AG04450 (cell line): ENCODE measurements around the gene CBX2. TPM values are rescaled to one million over a fixed set of nuclear protein-coding genes. Genes with fewer than 3 reads are reported as not detected.

Source experiments
- CTCF ChIA-PET: fragments of 300-600, 350-600 bp; formaldehyde crosslinking; extraction: SDS; loops from one replicate; lab custom pipeline; 2022; ENCODE audit warnings: antibody characterized with exemption, inconsistent platforms; lab: Charles Lee
- POLR2A ChIA-PET: fragments of 350-600 bp; formaldehyde crosslinking; extraction: SDS; loops from one replicate; lab custom pipeline; 2021; ENCODE audit warnings: antibody characterized with exemption, inconsistent platforms; lab: Yijun Ruan, JAX
- DNase-seq: peaks from one replicate; pipeline ENCODE4 v3.0.0-alpha.2; 2011; ENCODE audit warnings: low read depth, low spot score
- H3K27ac ChIP-seq: one replicate; pipeline ENCODE4 v1.5.1; 2012; ENCODE audit warnings: low read depth, low read length, control low read depth
- H3K27me3 ChIP-seq: one replicate; pipeline ENCODE4 v1.6.0; 2012; ENCODE audit warnings: low read length; ENCODE audit not compliant: control insufficient read depth, insufficient read depth
- H3K4me3 ChIP-seq: 2 replicates; pipeline ENCODE4 v1.5.1; 2011; ENCODE audit warnings: mild to moderate bottlenecking, low read depth, low read length, control low read depth
- H3K9me3 ChIP-seq: 2 replicates; pipeline ENCODE4 v1.5.1; 2012; ENCODE audit warnings: low read length; ENCODE audit not compliant: control insufficient read depth, insufficient read depth
- CTCF ChIP-seq: IDR thresholded peaks from 2 replicates; pipeline ENCODE4 v1.5.1; 2011; ENCODE audit warnings: low read depth, low read length, control low read depth, inconsistent platforms
- polyA plus RNA-seq: library from polyadenylated mRNA; depleted of rRNA; stranded (reverse); fragments of >200 nt; gene quantifications from 2 replicates; pipeline ENCODE4 v1.2.3, GENCODE V29; 2011

Gene CBX2
- polyA plus RNA-seq, 1 experiment = 2.3 TPM

DNA sequence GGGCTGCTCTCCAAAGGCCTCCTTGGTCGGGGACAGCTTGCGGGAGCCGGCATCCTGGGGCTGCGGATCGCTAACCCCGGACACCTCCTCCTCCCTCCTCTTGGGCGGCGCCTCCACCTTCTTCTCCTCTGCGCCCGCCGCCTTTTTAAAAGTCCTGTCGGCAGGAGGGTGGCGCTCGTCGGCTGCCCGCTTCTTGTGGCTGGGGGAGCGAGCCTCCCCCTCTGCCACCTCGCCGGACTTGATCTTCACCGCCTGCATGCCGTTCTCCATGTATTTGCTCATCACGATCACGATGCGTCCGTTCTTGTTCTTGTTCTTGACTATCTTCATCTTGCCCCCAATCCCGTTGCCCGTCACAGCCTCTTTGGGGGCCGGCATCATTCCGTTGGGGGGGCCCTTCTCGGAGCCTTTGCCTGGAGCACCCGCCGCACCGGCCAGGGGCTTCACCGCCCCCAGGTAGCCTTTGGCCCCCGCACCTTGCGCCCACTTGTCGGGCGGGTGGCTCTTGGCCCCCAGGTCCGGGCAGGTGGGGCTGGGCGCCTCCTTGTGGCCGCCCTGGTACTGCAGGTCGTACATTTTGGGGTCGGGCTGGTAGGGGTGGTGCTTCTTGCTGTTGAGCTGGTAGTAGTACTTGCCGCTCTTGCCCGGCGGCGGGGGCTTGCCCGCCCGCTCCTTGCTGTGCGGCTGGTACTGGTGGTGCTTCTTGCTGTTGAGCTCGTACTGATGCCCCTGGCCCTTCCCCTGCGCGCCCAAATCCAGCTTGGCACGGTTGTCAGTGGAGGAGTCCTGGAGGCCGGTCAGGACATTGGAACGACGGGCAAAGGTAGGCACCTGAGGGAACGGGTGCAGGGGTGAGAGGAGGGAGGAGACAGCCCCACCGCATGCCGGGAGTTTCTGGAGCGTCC, 56.9 kb downstream of the CBX2 start:
- Histone ChIP-seq H3K9me3 (peaks cover 6% of the 10 kb centered on the region; the same call in 1 of the 2 replicates), H3K27me3 (peaks cover under 1% of the 10 kb centered on the region), H3K4me3 (no peak overlapping the region), H3K27ac (no peak overlapping the region)
- peak; percentile 67 for TF ChIP-seq CTCF
- POLR2A ChIA-PET = no interaction called here
- CTCF ChIA-PET = interaction anchor here (0.6 to 1.3 kb wide), 8 partner anchors 9 to 89 kb away, joined by 3 to 5 read pairs (median 4); no protein-coding TSS in a partner anchor
- no peak for DNase-seq

- no peak for DNase-seq
- no peak overlapping the region for H3K4me3 ChIP-seq
- ChIA-PET POLR2A (no interaction called here), CTCF (interaction anchor here (0.5 to 1.3 kb wide), 10 partner anchors 9 to 90 kb away, joined by 3 to 5 read pairs (median 3); no protein-coding TSS in a partner anchor)
- H3K27me3 ChIP-seq = peaks cover 6% of the 10 kb centered on the region
- H3K9me3 ChIP-seq = peaks cover 9% of the 10 kb centered on the region; the same call in 1 of the 2 replicates
- no peak overlapping the region for H3K27ac ChIP-seq
- no peak for TF ChIP-seq CTCF
These were observed 57.5 kb downstream of the CBX2 start for GRCh38 chr17:79835470-79835899.

GRCh38 chr17:79835953-79836509, 58.1 kb downstream of the CBX2 start:
- CTCF ChIA-PET = interaction anchor here (0.5 to 1.2 kb wide), 4 partner anchors 8 to 43 kb away, joined by 3 read pairs; no protein-coding TSS in a partner anchor
- H3K9me3 ChIP-seq = peaks cover 14% of the 10 kb centered on the region; the same call in 1 of the 2 replicates
- no peak overlapping the region for H3K27ac ChIP-seq
- no peak for TF ChIP-seq CTCF
- POLR2A ChIA-PET = interaction anchor here (0.8 kb wide), 1 partner anchor 23 kb away, joined by 3 read pairs; no protein-coding TSS in a partner anchor
- no peak for DNase-seq
- peaks cover 11% of the 10 kb centered on the region for H3K27me3 ChIP-seq
- peak overlapping the region; percentile 80 for H3K4me3 ChIP-seq

GRCh38 chr17:79836510-79836971, 58.6 kb downstream of the CBX2 start:
- TF ChIP-seq CTCF = no peak
- DNase-seq = no peak
- peak overlapping the region; percentile 80 for H3K4me3 ChIP-seq
- peaks cover 16% of the 10 kb centered on the region for H3K27me3 ChIP-seq
- CTCF ChIA-PET = interaction anchor here (0.8 to 1.2 kb wide), 3 partner anchors 8 to 172 kb away, joined by 3 read pairs; no protein-coding TSS in a partner anchor
- H3K27ac ChIP-seq = no peak overlapping the region
- peaks cover 19% of the 10 kb centered on the region; the same call in 1 of the 2 replicates for H3K9me3 ChIP-seq
- POLR2A ChIA-PET = interaction anchor here (0.8 kb wide), 2 partner anchors 24 to 40 kb away, joined by 3 to 4 read pairs; partner anchors contain the start of gene CBX8
